Neural cell (in vitro differentiated cells): ENCODE results near the gene INTU.

ENCODE experiments used
- EZH2 ChIP-seq: fragments of 200-600, 300-800 bp; shearing (Covaris generic), sonication (generic); IDR thresholded peaks from 2 replicates; pipeline ENCODE4 v1.6.1; 2014; ENCODE audit warnings: antibody characterized with exemption, low read length, borderline replicate concordance, mild to moderate bottlenecking; ENCODE audit not compliant: insufficient read depth, poor library complexity, severe bottlenecking
- TAF1 ChIP-seq: IDR thresholded peaks from 2 replicates; pipeline ENCODE4 v1.6.1; 2012; ENCODE audit warnings: low read depth
- TF ChIP-seq, protein P1 (sequence below): IDR thresholded peaks from 2 replicates; pipeline ENCODE4 v1.6.1; 2012; ENCODE audit warnings: borderline replicate concordance
- TF ChIP-seq, protein P2 (sequence below): fragments of 450-650 bp; IDR thresholded peaks from 2 replicates; pipeline ENCODE4 v1.5.1; 2014; ENCODE audit warnings: antibody characterized with exemption, mild to moderate bottlenecking, moderate library complexity; ENCODE audit not compliant: poor library complexity, severe bottlenecking

DNA sequence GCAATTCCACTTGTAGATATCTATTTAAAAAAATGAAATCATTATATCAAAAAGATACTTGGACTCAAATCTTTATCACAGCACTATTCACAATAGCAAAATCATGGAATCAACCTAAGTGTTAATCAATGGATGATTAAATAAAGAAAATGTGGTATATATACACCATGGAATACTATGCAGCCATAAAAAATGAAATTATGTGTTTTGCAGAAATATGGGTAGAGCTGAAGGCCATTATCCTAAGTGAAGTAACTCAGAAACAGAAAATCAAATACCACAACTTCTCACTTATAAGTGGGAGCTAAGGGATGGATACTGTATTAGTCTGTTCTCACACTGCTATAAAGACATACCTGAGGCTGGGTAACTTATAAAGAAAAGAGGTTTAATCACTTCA, 14.3 kb upstream of the INTU start:
- TF ChIP-seq, protein P1, sequence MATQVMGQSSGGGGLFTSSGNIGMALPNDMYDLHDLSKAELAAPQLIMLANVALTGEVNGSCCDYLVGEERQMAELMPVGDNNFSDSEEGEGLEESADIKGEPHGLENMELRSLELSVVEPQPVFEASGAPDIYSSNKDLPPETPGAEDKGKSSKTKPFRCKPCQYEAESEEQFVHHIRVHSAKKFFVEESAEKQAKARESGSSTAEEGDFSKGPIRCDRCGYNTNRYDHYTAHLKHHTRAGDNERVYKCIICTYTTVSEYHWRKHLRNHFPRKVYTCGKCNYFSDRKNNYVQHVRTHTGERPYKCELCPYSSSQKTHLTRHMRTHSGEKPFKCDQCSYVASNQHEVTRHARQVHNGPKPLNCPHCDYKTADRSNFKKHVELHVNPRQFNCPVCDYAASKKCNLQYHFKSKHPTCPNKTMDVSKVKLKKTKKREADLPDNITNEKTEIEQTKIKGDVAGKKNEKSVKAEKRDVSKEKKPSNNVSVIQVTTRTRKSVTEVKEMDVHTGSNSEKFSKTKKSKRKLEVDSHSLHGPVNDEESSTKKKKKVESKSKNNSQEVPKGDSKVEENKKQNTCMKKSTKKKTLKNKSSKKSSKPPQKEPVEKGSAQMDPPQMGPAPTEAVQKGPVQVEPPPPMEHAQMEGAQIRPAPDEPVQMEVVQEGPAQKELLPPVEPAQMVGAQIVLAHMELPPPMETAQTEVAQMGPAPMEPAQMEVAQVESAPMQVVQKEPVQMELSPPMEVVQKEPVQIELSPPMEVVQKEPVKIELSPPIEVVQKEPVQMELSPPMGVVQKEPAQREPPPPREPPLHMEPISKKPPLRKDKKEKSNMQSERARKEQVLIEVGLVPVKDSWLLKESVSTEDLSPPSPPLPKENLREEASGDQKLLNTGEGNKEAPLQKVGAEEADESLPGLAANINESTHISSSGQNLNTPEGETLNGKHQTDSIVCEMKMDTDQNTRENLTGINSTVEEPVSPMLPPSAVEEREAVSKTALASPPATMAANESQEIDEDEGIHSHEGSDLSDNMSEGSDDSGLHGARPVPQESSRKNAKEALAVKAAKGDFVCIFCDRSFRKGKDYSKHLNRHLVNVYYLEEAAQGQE: no peak
- TF ChIP-seq, protein P2, sequence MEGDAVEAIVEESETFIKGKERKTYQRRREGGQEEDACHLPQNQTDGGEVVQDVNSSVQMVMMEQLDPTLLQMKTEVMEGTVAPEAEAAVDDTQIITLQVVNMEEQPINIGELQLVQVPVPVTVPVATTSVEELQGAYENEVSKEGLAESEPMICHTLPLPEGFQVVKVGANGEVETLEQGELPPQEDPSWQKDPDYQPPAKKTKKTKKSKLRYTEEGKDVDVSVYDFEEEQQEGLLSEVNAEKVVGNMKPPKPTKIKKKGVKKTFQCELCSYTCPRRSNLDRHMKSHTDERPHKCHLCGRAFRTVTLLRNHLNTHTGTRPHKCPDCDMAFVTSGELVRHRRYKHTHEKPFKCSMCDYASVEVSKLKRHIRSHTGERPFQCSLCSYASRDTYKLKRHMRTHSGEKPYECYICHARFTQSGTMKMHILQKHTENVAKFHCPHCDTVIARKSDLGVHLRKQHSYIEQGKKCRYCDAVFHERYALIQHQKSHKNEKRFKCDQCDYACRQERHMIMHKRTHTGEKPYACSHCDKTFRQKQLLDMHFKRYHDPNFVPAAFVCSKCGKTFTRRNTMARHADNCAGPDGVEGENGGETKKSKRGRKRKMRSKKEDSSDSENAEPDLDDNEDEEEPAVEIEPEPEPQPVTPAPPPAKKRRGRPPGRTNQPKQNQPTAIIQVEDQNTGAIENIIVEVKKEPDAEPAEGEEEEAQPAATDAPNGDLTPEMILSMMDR: no peak
- no peak for TF ChIP-seq EZH2
- no peak for TF ChIP-seq TAF1
